NCI-H1436 (cell line): ENCODE measurements around the gene IL22.

ENCODE experiments used
- DNase-seq: peaks from one replicate; lab custom pipeline; 2025; lab: John Stamatoyannopoulos, UW

IL22 gene, protein sequence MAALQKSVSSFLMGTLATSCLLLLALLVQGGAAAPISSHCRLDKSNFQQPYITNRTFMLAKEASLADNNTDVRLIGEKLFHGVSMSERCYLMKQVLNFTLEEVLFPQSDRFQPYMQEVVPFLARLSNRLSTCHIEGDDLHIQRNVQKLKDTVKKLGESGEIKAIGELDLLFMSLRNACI

DNA sequence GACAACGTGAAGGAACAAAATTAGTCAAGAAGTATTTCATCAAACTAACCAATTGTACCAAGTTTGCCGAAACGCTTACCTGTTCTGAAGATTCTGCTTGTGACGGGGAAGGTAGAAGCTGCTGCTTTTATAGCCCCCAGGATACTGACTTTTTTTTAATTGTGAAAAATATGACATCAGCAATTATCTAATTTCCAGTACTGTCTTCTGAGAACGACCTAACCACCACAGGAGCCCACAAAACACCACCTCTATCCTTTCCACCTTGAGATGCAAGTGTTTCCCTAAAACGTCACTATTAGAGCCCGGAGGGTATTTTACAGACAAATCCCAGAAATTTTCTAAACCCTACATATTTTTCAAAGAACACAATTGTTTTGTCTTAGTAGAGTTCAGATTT is at the start of gene IL22:
Gene IL22 (minus strand): TSS at position 101 of the 400 bp plus-strand sequence. CDS start 156 bp downstream, outside the sequence.
- no peak for DNase-seq

DNA sequence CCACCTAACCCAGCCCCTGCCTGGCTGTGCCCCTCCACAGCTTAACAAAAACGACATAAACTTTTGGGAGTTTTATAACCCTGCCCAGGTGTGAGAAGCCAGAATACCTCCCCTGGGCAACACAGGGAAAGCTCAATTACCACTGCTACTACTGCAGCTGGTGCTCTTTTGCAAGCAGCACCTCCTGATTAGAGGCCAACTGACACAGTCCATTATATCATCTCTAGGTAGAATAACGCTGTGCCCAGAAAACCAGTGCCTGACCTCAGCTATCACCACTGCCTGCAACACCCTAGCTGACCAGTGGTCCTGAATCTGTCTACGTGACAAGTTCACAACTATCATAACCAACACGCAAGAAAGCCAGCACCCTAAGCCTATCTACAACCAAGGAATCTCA is 44.5 kb upstream of the IL22 start:
- no peak for DNase-seq

DNA sequence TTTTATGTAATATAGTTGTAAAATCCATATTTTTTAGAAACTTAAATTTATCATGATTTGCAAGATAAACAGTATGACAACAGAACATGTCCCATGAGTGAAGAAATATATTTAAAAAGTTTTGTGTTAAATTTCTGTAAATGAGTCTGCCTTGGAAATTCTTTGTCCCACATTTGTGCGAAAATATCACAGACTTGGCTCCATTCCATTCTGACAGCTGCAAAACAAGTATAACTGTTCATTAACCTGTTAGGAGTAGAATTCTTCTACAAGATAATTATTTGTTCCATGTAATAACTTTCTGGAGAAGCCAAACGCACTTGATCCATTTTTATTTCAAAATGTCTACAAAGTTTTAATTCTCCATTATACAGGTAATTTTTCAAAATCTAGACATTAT is 40.8 kb upstream of the IL22 start:
- DNase-seq = no peak

DNA sequence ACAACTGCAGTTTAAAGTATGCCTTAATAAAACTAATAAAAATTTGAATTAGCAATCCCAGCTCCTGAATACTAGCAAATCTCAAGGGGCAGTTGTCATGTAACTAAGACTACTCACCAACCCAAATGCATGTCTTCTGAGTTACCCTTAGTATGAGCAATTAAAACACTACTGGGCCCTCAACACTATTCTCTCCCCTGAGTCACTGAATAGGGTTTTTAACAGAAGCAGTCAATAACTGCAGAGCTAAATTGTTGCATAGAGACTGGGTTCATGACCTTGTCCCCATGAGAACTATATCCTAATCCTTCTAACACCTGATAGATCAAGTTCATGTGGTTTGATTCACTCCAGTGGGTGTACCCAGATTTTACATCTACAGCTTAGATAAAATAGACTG is 39.9 kb upstream of the IL22 start:
- no peak for DNase-seq

DNA sequence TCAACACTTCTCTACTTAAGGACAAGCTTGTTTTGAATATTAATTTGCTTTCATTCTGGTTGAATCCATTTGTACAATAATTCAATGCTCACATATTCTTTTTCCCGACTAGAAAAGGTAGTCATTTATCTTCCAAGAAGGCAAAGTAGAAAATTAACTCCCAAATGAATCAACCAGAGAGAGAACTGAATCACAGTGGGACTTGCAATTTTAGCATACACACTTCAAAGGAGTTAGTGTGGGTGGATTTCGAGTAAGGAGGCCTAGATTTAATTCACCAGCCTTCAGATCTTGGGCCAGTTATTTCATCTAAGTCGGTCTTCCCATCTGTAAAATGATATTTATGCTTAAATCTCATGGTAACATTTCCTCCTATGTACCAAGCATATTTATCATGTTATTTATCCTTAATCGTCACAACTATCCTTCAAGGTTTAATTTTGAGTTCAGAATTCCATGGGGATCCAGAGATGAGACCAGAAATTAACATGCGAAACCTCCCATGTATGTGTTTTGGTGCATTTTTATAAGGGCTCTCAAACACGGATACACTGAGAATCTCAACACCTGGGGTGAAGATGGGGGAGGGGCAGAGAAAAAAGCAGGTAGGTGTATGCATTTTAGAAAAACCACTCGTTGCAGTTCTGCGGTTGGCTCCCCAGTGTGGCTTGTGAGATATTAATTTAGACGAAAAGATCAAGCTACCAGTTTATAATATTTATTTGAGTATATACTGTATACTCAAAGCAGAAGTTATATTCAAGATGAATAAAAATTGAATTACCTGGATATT is 38.9 kb upstream of the IL22 start:
- DNase-seq = no peak

DNA sequence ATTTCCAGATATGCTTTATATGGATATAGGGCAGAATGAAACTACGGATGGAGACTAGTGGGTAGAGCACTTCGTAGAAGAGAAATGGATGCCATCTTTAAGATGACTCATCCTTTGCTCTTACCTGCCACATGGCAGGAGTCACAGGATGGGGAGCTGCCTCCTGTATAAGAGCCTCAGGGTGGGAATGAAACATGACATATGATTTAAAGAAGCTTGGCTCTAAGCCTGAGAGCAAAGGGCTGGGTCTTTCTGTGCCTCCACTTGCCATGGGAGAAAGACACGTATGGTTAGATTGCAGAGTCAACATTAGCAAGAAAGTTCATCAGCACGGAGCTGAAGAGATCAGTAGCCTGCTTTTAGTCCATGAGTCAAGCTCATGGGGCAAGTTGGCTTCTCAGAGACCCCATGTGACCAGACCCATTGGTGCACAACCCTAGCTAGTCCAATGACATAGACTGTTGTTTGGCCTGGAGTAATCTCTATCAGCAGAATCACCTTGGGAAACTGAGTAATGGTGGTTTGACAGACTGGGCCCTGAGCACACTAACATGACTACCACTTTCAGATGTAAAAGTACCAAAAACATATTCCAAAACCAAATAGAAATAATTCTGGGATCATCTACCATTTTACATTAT is 38.1 kb upstream of the IL22 start:
- no peak for DNase-seq

DNA sequence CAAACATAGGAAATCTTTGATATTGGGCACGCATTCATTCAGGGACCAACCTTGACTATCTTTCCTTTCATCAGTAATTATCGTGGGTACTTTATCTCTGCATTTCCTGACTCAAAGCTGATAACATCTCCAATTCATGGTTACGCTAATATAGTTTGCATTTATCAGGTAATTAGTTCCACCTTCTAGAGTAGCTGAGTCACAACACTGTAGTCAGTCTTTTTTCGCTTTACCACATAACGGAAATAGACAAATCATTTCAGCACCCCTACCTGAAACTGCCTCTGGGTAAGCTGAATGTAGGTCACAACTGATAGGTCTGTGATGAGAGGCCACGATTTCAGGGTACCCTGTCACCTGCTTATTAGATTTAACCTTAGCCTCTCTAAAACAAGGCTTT is 36.7 kb upstream of the IL22 start:
- DNase-seq = no peak

- DNase-seq = no peak
Measured at GRCh38 chr12:68287106-68287505, 33.7 kb upstream of the IL22 start.

DNA sequence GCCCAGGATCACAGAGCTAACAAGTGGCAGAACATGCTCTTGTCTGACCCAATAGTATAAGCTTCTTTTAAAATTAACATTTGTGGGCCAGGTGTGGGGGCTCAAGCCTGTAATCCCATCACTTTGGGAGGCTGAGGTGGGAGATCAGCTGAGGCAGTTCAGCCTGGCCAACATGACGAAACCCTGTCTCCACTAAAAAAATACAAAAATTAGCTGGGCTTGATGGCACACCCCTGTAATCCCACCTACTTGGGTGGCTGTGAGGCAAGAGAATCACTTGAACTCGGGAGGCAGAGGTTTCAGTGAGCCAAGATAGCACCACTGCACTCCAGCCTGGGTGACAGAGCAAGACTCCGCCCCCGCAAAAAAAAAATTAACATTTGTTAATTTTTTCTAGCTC is 33.0 kb upstream of the IL22 start:
- no peak for DNase-seq

DNA sequence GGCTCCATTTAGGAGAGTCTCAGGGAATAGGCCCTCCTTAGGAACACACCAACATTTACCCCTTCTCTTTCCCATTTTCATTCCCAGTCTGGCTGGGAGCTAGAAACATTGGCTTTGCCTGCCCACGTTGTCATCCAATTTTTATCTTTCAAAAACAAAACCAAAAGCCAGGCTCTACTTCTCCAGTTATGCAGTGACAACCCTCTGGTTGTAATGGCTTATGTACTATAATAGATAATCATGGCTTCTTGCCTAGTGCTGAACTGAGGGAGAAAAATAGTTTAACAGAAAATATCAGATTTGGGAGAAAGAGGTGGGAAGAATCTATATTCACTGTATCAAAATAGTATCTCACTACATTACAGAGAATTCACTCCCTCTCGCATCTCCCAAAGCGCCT is 32.1 kb upstream of the IL22 start:
- no peak for DNase-seq

GRCh38 chr12:68281322-68282077 is 28.1 kb upstream of the IL22 start:
- DNase-seq = no peak

DNA sequence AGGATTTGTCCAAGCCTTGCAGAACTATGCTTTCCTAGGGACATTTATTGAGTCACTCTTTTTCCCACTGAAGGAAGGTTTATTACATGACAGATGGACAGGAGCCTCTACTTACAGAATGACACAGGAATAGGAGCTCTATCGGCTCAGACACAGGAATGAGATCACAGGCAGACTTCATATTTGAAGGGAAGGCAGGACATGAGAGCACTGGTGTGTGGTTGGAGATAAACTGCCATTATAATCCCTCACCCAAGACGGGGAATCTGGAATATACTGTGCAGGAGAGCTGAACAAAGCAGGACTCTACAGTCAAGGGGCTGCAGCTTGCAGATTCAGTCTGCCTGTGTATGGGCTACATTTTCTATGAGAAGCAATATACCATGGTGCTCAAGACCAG is 26.8 kb upstream of the IL22 start:
- DNase-seq = no peak

DNA sequence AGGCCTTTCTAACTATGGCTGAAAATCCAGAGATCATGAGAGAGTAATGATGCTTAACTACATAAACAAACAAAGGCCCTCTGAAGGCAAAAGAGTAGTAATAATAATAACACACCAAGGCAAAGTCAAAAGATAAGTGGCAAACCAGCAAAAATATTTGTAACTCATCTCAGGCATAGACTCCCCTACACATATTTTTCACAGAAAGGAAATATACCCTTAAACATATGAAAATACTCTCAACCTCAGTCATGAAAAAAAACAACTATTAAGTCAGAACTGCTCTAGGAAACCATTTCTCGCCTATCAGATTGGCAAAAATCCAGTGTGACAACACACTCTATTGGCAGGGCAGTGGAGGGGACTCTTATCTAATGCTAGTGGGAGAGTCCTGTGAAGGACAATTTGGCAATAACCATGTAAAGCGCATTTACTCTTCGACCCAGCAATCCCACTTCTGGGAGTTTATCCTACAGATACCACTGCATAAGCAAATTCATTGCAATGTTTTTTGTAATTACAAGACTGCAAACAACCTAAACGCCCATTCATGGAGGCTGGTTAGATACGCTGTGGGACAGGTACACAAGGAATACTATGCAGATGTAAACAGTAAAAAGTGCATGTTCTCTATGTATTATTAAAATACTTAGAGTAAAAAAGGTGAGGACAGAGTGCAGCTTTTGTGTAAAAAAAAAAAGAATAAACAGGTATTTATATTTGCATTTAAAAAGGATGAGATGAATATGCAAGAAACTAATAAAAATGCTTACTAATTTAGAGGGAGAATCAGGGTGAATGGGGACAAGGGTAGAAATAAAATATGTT is 26.0 kb upstream of the IL22 start:
- no peak for DNase-seq

GRCh38 chr12:68276402-68276930 is 23.1 kb upstream of the IL22 start:
- DNase-seq = no peak

DNA sequence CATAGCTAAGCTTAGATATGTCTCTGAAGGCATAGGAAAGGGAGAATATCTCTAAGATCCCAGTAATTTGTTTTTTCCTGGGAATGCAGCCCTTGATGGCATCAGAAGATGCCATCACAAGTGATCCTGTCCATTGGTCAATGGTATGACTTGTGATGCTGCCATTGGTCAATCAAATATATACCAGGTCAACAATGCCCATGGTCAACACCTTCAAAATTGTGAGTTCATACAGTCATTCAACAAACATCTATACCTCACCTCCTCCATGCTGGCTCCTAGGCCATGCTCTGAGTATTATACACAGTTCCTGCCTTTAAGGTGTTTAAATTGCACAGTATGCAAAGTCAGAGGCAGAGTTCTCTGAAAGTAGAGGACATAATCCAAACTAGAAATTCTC is 19.3 kb upstream of the IL22 start:
- no peak for DNase-seq

- no peak for DNase-seq
Measured at GRCh38 chr12:68271346-68271745, 17.9 kb upstream of the IL22 start.

- DNase-seq = no peak
Measured at GRCh38 chr12:68270358-68270757, 17.0 kb upstream of the IL22 start.

DNA sequence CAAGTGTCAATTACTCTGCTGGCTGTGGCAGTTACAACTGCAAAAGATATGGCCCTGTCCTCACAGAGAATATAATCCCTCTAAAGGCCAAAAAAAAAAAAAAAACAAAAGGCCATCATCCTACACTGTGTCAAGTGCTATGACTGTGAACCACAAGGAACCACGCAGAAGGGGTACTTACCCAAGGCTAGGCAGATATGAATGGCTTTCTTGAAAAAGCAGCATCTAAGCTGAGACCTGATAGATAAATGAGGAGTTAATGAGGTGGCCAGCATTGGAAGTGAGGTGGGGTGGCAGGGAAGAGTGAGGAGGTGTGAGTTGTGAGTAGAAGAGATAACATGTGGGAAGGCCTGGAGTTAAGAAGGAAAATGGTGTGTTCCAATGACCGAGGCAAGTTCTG is 16.4 kb upstream of the IL22 start:
- DNase-seq = no peak

DNA sequence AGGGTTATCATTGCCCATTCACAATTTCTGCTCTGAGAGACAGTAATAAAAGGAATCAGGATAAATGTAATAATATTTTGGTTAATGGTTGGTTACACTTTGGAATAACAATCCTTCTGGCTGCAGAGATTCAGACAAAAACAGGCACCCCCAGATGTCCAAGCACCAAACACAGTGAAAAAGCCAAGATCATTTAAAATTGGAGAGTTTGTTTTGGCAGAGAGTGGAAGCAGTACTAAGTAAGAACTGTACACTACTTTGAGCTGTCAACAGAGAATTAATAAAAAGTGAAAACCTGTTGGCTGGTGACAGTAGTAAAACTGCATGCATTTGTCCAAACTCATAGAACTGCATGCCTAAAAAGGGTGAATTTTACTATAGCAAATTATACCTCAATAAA is 15.6 kb upstream of the IL22 start:
- DNase-seq = no peak

GRCh38 chr12:68267892-68268396 is 14.5 kb upstream of the IL22 start:
- no peak for DNase-seq

GRCh38 chr12:68264857-68265256 is 11.5 kb upstream of the IL22 start:
- no peak for DNase-seq
